Breast epithelium (tissue), 3 donors: ENCODE results near the gene NGB.

Source experiments
- POLR2A ChIP-seq: fragments of 450-650 bp; IDR thresholded peaks from one replicate; pipeline ENCODE4 v1.6.1; 2016; ENCODE audit warnings: antibody characterized with exemption, mild to moderate bottlenecking, moderate library complexity
- POLR2AphosphoS5 ChIP-seq, 3 donors: sonication (generic); formaldehyde crosslinking; IDR thresholded peaks; one replicate each; pipeline ENCODE4 v1.6.1; 2017; ENCODE audit warnings: antibody characterized with exemption in 3 of 3
- TF ChIP-seq, protein P1 (sequence below), 3 donors: fragments of 450-650 bp; IDR thresholded peaks; one replicate each; pipeline ENCODE4 v1.5.1; 2016 to 2017; ENCODE audit warnings: antibody characterized with exemption in 3 of 3, mild to moderate bottlenecking in 3 of 3, moderate library complexity in 3 of 3

GRCh38 chr14:77221241-77221871, 49.6 kb downstream of the NGB start:
- TF ChIP-seq POLR2A (no peak), POLR2AphosphoS5 (IDR thresholded peaks at IDR 0.05) (no peak)
- TF ChIP-seq, protein P1, sequence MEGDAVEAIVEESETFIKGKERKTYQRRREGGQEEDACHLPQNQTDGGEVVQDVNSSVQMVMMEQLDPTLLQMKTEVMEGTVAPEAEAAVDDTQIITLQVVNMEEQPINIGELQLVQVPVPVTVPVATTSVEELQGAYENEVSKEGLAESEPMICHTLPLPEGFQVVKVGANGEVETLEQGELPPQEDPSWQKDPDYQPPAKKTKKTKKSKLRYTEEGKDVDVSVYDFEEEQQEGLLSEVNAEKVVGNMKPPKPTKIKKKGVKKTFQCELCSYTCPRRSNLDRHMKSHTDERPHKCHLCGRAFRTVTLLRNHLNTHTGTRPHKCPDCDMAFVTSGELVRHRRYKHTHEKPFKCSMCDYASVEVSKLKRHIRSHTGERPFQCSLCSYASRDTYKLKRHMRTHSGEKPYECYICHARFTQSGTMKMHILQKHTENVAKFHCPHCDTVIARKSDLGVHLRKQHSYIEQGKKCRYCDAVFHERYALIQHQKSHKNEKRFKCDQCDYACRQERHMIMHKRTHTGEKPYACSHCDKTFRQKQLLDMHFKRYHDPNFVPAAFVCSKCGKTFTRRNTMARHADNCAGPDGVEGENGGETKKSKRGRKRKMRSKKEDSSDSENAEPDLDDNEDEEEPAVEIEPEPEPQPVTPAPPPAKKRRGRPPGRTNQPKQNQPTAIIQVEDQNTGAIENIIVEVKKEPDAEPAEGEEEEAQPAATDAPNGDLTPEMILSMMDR (IDR thresholded peaks at IDR 0.05), result no peak
